Panc1 (cell line): Measurements from ENCODE around the gene TBCD.

Experiments used
- POLR2AphosphoS5 ChIP-seq: IDR thresholded peaks from 2 replicates; pipeline ENCODE4 v1.6.1; 2012; ENCODE audit warnings: mild to moderate bottlenecking, low read depth, low read length, moderate library complexity
- SIN3A ChIP-seq: IDR thresholded peaks from 2 replicates; pipeline ENCODE4 v1.6.1; 2012; ENCODE audit warnings: low read depth, mild to moderate bottlenecking, low read length, moderate library complexity, borderline replicate concordance; ENCODE audit not compliant: insufficient read depth
- TCF7L2 ChIP-seq: IDR thresholded peaks from 2 replicates; pipeline ENCODE4 v1.6.1; 2011; ENCODE audit warnings: mild to moderate bottlenecking, low read depth, low read length, inconsistent platforms
- TF ChIP-seq, protein P1 (sequence below): fragments of 450-650 bp; IDR thresholded peaks from 2 replicates; pipeline ENCODE4 v1.5.1; 2017; ENCODE audit warnings: mild to moderate bottlenecking
- TF ChIP-seq, protein P2 (sequence below), 2 experiments: IDR thresholded peaks; 2 replicates each; pipeline ENCODE4 v1.6.1; 2011 to 2012; ENCODE audit warnings: low read depth in 2 of 2, control low read depth in 1 of 2, low read length in 1 of 2, mild to moderate bottlenecking in 1 of 2, moderate library complexity in 1 of 2; ENCODE audit not compliant: insufficient read depth in 1 of 2

DNA sequence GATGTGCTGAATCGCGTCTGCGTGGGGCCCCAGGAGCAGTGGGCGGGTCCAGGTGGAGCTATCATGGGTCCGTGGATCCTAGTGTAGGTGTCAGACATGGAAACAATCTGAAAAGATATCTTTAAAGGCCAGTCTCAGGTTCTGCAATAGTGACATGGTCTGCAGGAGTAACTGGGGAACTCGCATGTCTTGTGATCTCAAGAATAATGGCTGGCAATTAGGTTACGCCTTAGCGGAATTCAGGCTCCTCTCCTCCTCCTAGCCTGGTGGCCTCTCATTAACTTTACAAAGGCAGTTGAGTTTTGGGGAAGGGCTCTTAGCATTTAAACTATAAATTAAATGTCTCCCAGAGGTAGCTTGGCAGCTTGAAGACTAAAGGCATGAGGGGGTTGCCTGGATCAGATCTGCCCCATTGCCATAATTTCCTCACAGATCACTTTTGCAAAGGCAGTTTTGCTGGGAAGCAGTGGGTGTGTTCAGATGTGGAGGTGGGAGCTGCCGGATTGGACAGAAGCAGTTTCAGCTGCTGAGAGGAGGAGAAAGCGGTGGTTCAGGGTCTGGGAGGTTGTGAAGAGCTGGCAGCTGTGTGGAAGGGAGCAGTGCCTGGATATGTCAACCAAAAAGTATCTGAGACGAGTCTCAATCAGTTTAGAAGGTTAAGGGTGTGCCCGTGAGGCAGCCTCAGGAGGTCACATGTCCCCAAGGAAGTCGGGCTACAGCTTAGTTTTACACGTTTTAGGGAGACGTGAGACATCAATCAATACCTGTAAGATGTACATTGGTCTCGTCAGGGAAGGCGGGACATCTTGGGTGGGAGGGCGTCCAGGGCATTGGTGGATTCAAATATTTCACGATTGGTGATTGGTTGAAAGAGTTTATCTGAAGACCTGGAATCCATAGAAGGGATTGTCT, 2.7 kb downstream of the TBCD start:
- TF ChIP-seq, protein P1, sequence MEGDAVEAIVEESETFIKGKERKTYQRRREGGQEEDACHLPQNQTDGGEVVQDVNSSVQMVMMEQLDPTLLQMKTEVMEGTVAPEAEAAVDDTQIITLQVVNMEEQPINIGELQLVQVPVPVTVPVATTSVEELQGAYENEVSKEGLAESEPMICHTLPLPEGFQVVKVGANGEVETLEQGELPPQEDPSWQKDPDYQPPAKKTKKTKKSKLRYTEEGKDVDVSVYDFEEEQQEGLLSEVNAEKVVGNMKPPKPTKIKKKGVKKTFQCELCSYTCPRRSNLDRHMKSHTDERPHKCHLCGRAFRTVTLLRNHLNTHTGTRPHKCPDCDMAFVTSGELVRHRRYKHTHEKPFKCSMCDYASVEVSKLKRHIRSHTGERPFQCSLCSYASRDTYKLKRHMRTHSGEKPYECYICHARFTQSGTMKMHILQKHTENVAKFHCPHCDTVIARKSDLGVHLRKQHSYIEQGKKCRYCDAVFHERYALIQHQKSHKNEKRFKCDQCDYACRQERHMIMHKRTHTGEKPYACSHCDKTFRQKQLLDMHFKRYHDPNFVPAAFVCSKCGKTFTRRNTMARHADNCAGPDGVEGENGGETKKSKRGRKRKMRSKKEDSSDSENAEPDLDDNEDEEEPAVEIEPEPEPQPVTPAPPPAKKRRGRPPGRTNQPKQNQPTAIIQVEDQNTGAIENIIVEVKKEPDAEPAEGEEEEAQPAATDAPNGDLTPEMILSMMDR, result no peak
- TF ChIP-seq, protein P2, sequence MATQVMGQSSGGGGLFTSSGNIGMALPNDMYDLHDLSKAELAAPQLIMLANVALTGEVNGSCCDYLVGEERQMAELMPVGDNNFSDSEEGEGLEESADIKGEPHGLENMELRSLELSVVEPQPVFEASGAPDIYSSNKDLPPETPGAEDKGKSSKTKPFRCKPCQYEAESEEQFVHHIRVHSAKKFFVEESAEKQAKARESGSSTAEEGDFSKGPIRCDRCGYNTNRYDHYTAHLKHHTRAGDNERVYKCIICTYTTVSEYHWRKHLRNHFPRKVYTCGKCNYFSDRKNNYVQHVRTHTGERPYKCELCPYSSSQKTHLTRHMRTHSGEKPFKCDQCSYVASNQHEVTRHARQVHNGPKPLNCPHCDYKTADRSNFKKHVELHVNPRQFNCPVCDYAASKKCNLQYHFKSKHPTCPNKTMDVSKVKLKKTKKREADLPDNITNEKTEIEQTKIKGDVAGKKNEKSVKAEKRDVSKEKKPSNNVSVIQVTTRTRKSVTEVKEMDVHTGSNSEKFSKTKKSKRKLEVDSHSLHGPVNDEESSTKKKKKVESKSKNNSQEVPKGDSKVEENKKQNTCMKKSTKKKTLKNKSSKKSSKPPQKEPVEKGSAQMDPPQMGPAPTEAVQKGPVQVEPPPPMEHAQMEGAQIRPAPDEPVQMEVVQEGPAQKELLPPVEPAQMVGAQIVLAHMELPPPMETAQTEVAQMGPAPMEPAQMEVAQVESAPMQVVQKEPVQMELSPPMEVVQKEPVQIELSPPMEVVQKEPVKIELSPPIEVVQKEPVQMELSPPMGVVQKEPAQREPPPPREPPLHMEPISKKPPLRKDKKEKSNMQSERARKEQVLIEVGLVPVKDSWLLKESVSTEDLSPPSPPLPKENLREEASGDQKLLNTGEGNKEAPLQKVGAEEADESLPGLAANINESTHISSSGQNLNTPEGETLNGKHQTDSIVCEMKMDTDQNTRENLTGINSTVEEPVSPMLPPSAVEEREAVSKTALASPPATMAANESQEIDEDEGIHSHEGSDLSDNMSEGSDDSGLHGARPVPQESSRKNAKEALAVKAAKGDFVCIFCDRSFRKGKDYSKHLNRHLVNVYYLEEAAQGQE (IDR thresholded peaks at IDR 0.05; ENCODE audit: insufficient read depth in 1 of 2, low read depth in 2 of 2, low read length in 1 of 2), result no peak
- TF ChIP-seq TCF7L2 (no peak), POLR2AphosphoS5 (no peak; the same call in 1 of the 2 replicates), SIN3A (no peak)
